ENCODE results near the gene CLOCK. TPM values are rescaled to one million over a fixed set of nuclear protein-coding genes. Genes with fewer than 3 reads are reported as not detected.
"Not testable (repeated sequence)": the region's sequence is repeated elsewhere in the genome, so short reads cannot be mapped to it uniquely, and the experiment has no call there.

CLOCK gene, protein sequence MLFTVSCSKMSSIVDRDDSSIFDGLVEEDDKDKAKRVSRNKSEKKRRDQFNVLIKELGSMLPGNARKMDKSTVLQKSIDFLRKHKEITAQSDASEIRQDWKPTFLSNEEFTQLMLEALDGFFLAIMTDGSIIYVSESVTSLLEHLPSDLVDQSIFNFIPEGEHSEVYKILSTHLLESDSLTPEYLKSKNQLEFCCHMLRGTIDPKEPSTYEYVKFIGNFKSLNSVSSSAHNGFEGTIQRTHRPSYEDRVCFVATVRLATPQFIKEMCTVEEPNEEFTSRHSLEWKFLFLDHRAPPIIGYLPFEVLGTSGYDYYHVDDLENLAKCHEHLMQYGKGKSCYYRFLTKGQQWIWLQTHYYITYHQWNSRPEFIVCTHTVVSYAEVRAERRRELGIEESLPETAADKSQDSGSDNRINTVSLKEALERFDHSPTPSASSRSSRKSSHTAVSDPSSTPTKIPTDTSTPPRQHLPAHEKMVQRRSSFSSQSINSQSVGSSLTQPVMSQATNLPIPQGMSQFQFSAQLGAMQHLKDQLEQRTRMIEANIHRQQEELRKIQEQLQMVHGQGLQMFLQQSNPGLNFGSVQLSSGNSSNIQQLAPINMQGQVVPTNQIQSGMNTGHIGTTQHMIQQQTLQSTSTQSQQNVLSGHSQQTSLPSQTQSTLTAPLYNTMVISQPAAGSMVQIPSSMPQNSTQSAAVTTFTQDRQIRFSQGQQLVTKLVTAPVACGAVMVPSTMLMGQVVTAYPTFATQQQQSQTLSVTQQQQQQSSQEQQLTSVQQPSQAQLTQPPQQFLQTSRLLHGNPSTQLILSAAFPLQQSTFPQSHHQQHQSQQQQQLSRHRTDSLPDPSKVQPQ
- polyA plus RNA-seq, result 4.3 TPM

DNA sequence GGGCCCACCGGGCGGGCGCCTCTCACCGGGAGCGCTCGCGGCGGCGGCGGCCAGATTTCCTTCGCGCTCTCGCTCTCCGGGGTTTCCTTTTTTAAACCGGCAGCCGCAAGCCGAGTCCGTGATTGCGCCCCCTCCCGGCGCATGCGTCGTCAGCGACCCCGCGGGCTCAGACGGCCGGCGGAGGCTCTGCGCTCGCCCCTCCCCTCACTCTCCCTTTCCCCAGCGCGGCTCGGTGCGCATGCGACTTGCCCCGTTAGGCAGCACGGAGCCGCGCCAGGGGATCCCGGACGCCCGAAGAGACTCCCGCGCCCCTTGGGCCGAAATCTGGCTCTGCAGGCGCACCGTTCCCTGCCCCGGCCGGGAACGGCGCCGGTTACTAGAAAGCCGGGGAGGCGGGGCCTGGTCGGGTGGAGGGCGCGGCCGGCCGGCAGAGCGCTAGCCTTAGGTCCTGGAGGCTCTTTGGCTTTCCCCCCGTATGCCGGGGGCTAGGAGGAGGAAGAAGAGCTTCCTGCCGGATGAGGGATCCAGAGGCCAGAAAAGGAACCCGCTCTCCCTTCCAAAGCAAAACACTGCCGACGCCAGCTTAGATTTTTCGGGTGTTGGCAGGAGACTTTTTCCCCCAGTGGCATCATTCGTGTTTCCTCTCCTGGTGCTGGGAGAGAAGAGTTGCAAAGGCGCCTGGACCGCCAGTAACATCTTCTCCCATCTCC, at the start of gene CLOCK:
Gene CLOCK, minus strand, starts transcription at position 154 of the 710 bp plus-strand sequence. CDS start 64,124 bp downstream, outside the sequence.
- Mint-ChIP-seq H3K27ac (peak within 1 kb of the TSS; percentile 94 to 98 (median 97)), H3K4me3 (peak within 1 kb of the TSS; percentile 88 to 99 (median 97)), H3K27me3 (peaks cover 1% of the 10 kb centered on the region), H3K36me3 (no peaks in the 10 kb centered on the region), H3K9me3 (no peaks in the 10 kb centered on the region), H3K4me1 (peaks cover 14 to 37% (median 26%) of the 10 kb centered on the region in 3 donors)

DNA sequence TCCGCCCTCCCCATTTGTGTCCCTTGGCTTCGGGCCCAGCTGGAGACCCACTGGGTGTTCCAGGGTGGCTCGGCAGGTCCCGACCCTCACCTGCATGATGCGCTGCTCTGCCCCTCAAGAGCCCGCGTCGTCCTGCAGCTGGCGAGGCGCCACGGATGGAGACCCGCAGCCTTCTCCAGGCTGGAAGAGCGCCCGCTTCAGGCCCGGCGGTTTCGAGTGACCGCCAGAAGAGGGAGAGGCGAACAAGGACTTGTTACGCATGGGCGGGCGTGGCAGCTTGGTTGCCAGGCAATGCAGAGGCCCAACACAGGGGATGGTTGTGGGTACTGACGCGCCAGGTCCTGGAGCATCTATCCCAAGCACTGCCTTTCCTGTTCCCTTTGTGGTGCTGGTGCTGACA, 45.3 kb upstream of the CLOCK start, which contains the start of gene PDCL2:
Gene PDCL2, minus strand, starts transcription at position 232 of the 400 bp plus-strand sequence. Its CDS starts 136 bp downstream, at position 96.
- Mint-ChIP-seq H3K9me3 (peaks cover 3 to 7% (median 3%) of the 10 kb centered on the region in 3 donors), H3K27ac (no peak within 1 kb of the TSS), H3K27me3 (peaks cover 6% of the 10 kb centered on the region), H3K4me3 (no peak within 1 kb of the TSS), H3K36me3 (no peaks in the 10 kb centered on the region), H3K4me1 (no peaks in the 10 kb centered on the region)

DNA sequence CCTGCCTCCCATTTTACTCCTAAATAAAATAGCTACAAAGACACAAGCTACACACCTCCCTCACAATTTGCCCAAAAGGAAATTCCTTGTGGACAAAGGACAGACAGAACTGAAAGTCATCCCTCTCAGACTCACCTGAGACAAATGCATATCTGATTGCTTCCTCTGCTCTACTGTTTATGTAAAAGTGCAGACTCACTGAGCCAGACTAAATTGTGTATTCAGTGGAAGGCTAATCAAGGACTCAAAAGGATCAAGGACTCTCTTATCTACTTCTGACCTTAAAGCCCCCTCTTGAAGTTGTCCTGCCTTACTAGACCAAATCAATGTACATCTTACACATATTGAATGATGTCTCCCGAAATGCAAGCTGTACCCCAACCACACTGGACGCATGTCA, 41.5 kb upstream of the CLOCK start:
- no peaks in the 10 kb centered on the region for H3K36me3 Mint-ChIP-seq
- H3K4me3 Mint-ChIP-seq, result no peak overlapping the region
- peaks cover 3 to 13% (median 6%) of the 10 kb centered on the region in 3 donors for H3K9me3 Mint-ChIP-seq
- H3K27me3 Mint-ChIP-seq, result peaks cover 6% of the 10 kb centered on the region
- H3K27ac Mint-ChIP-seq, result no peak overlapping the region
- H3K4me1 Mint-ChIP-seq, result no peaks in the 10 kb centered on the region

- H3K4me1 Mint-ChIP-seq, H3K27me3 Mint-ChIP-seq, H3K4me3 Mint-ChIP-seq, H3K27ac Mint-ChIP-seq, H3K36me3 Mint-ChIP-seq: not testable (repeated sequence)
- H3K9me3 Mint-ChIP-seq, result peaks cover 0 to 11% (median 5%) of the 10 kb centered on the region in 3 donors
These were observed 36.1 kb upstream of the CLOCK start for GRCh38 chr4:55582773-55583172.

GRCh38 chr4:55578341-55579010, 31.8 kb upstream of the CLOCK start:
- H3K4me3 Mint-ChIP-seq, result no peak overlapping the region
- no peaks in the 10 kb centered on the region for H3K4me1 Mint-ChIP-seq
- H3K27me3 Mint-ChIP-seq, result peaks cover 2% of the 10 kb centered on the region
- H3K36me3 Mint-ChIP-seq, result peaks cover 8% of the 10 kb centered on the region
- peaks cover 7 to 35% (median 16%) of the 10 kb centered on the region in 3 donors for H3K9me3 Mint-ChIP-seq
- no peak overlapping the region for H3K27ac Mint-ChIP-seq

DNA sequence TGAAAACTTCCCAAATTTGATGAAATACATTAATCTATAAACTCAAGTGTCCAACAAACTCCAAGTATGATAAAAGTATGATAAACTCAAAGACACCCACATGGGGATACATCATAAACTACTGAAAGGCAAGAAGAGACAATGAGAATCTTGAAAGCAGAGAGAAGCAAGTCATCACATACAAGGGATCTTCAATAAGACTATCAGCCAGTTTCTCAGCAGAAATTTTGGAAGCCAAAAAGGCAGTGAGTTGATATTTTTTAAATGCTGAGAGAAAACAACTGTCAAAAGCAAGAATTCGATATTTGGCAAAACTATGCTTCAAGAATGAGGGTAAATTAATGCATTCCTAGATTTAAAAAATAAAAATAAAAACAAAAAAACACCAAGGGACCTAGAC, 28.8 kb upstream of the CLOCK start:
- Mint-ChIP-seq H3K27me3 (peaks cover 2% of the 10 kb centered on the region), H3K4me1 (no peaks in the 10 kb centered on the region), H3K9me3 (peaks cover 7 to 30% (median 14%) of the 10 kb centered on the region in 3 donors), H3K4me3 (no peak overlapping the region), H3K36me3 (peaks cover 8% of the 10 kb centered on the region), H3K27ac (no peak overlapping the region)

- Mint-ChIP-seq H3K9me3 (peaks cover 7 to 30% (median 14%) of the 10 kb centered on the region in 3 donors), H3K36me3 (peaks cover 8% of the 10 kb centered on the region), H3K4me3 (no peak overlapping the region), H3K27ac (no peak overlapping the region), H3K4me1 (no peaks in the 10 kb centered on the region), H3K27me3 (no peaks in the 10 kb centered on the region)
These were observed 27.5 kb upstream of the CLOCK start for GRCh38 chr4:55574252-55574651.

DNA sequence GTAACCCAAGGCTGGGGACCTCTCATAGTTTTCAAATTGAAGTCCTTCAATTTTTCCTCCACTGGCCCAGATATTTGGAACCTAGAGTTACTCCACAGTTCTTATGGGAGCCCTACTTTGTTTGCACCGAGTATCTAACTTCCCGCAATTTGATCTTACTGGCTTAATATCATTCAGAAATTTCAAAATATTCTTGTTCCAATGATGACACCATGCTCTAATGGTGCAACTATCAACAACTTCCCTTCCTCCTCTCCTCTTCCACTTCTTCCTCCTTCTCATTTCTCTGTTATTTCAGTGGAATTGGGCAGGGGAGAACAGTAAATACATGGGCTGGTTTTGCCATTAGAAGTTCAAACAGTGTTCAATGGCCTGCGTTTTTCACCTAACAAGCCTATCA, 25.1 kb upstream of the CLOCK start:
- Mint-ChIP-seq H3K9me3 (peaks cover 7 to 18% (median 14%) of the 10 kb centered on the region in 3 donors), H3K4me3 (no peak overlapping the region), H3K27me3 (no peaks in the 10 kb centered on the region), H3K36me3 (peaks cover 6% of the 10 kb centered on the region), H3K4me1 (peaks cover 4 to 5% (median 5%) of the 10 kb centered on the region in 3 donors), H3K27ac (no peak overlapping the region)

DNA sequence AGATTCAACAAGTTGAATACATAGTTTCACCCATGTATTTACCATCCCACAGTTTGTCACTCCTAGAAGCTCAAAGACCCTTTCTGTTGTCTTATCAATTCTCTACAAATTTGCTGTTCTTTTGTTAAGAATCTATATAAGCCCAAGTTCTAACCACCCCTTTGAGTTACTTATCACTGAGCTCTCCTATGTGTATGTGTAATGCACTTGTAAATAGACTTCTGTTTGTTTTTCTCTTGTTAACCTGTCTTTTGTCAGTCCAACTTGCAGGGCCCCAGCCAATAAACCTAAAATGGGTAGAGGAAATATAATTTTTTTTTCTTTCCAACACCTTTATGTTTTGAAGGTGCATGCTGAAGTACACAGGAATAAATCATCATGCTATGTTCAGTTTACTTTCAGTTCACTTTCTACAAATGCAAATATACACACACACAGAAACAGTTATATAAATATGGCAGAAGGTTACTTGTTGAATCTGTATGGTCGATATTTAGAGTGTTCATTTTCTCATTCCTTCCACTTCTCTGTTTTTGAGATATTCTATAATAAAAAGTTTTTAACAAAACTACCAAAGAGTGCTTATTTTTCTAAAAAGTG, 22.3 kb upstream of the CLOCK start:
- peaks cover 0 to 3% (median 0%) of the 10 kb centered on the region in 3 donors for H3K9me3 Mint-ChIP-seq
- H3K27me3 Mint-ChIP-seq, result no peaks in the 10 kb centered on the region
- peaks cover 4 to 5% (median 5%) of the 10 kb centered on the region in 3 donors for H3K4me1 Mint-ChIP-seq
- peak overlapping the region in 1 of 4 donors; percentile 5 for H3K4me3 Mint-ChIP-seq
- H3K27ac Mint-ChIP-seq, result no peak overlapping the region
- H3K36me3 Mint-ChIP-seq, result no peaks in the 10 kb centered on the region

DNA sequence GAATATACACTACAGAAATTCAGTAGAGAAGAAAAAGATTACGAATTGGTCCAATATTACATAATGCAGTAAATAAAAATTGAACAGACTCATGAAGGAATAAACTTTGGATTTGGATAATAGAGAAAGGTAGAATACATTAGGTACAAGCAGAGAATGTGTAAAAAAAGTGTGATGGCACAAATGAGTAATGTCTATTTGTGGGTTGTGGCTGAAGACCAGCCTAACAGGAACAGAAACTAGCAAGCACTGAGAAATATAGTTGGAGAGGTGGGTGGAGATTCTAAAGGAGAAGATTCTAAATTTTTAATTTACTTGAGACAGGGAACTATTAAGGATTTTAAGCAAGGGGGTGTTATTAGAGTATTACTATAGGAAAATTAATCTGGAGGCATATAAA, 15.2 kb upstream of the CLOCK start:
- Mint-ChIP-seq H3K4me1 (peaks cover 11 to 12% (median 12%) of the 10 kb centered on the region in 3 donors), H3K27ac (peak overlapping the region in 1 of 3 donors; percentile 9), H3K36me3 (peaks cover 2% of the 10 kb centered on the region), H3K27me3 (peaks cover 2% of the 10 kb centered on the region), H3K9me3 (peaks cover 0 to 3% (median 3%) of the 10 kb centered on the region in 3 donors), H3K4me3 (peak overlapping the region in 1 of 4 donors; percentile 46)

GRCh38 chr4:55560096-55560495, 13.4 kb upstream of the CLOCK start:
- Mint-ChIP-seq H3K9me3 (peaks cover 0 to 3% (median 3%) of the 10 kb centered on the region in 3 donors), H3K4me1 (peaks cover 11 to 12% (median 12%) of the 10 kb centered on the region in 3 donors), H3K27ac (no peak overlapping the region), H3K27me3 (peaks cover 2% of the 10 kb centered on the region), H3K4me3 (no peak overlapping the region), H3K36me3 (peaks cover 2% of the 10 kb centered on the region)

GRCh38 chr4:55554453-55555030, 7.8 kb upstream of the CLOCK start:
- Mint-ChIP-seq H3K9me3 (peaks cover 0 to 3% (median 3%) of the 10 kb centered on the region in 3 donors), H3K36me3 (peaks cover 2% of the 10 kb centered on the region), H3K27me3 (peaks cover 2% of the 10 kb centered on the region), H3K4me1 (peaks cover 5 to 13% (median 9%) of the 10 kb centered on the region in 3 donors), H3K27ac (no peak overlapping the region), H3K4me3 (no peak overlapping the region)

GRCh38 chr4:55553441-55554201, 6.9 kb upstream of the CLOCK start:
- Mint-ChIP-seq H3K9me3 (peaks cover 0 to 3% (median 3%) of the 10 kb centered on the region in 3 donors), H3K4me3 (peak overlapping the region; percentile 51 to 91 (median 81)), H3K4me1 (peaks cover 5 to 13% (median 10%) of the 10 kb centered on the region in 3 donors), H3K36me3 (peaks cover 2% of the 10 kb centered on the region), H3K27me3 (peaks cover 2% of the 10 kb centered on the region), H3K27ac (peak overlapping the region in 2 of 3 donors; percentile 53 to 81)
